HG03039 (cell line): ENCODE measurements around the gene TGM5.
"Not testable (repeated sequence)": the region's sequence is repeated elsewhere in the genome, so short reads cannot be mapped to it uniquely, and the experiment has no call there.

Experiments used
- ATAC-seq: cut with Tn5 transposase; IDR thresholded peaks from one replicate; pipeline ENCODE4 v1.9.1; 2021; ENCODE audit warnings: mild to moderate bottlenecking, moderate library complexity; ENCODE audit not compliant: unreplicated experiment

The TGM5 gene

DNA sequence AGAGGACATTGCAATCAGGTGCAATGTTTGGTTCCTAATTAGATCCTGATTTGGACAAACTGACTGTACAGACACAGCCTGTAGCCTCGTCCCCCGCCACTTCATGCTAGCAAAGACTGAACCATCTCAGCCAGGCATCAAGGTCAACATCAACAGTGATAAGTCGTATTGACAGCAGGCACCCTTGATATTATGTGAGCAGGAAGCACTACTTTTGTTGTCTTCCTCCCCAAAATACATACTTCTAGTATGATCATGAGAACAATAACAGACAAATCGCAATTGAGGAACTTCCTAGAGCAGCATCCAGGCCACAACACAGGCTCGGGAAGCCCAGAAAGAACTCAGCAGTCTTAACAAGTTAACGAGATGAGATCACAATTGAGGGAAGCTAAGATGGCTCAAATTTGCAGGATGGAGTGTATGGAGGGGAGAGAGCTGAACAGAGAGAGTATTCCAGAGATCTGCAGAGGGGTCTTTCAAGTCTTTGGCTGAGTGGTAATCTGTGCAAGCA, 20.4 kb downstream of the TGM5 start:
- no peak for ATAC-seq

DNA sequence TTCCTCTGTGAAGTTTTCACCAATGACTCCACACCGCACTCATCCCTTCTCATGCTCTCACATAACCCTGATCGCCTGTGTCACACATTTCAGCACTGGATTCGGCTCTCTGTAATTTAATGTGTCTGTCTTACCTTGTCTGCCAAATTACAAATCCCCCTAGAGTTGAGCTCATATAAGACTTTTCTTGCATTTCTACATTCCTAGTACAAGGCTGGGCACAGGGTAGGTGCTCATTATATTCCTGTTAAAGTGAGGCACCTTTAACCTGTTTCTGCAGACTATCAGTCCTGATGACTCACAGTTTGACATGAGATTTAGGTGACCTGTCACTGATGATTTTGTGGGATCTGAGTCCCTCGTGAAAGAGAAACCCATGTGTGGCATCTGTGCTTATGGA, 22.6 kb downstream of the TGM5 start:
- no peak for ATAC-seq

DNA sequence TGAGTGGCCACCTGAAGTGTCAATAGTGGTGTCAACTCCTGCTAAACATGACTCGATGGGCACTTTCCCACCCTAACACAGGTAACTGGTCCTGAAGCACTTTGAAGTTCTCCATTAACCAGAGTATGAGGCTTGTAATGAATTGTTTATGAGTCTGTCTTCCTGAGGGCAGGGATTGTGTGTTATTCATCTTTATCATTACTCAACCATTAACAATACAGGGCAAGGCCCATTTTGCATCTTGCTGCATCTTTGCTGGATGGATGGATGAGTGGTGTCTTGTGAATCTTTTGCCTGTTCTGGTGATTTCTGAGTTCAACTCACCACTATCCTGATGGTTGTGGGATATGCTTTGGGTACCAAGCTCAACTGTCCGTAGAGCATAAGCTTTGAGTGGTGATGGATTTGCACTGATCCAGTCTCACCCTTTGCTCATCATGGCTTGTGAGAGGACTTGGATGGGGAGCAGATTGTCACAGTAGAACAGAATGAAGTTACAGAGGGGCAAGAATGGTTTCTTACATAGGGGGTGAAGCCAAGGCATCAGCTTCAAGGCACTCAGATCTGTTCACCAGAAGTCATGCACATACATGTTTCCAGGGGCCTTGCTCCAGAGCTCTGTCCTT, 23.6 kb downstream of the TGM5 start:
- ATAC-seq = no peak

DNA sequence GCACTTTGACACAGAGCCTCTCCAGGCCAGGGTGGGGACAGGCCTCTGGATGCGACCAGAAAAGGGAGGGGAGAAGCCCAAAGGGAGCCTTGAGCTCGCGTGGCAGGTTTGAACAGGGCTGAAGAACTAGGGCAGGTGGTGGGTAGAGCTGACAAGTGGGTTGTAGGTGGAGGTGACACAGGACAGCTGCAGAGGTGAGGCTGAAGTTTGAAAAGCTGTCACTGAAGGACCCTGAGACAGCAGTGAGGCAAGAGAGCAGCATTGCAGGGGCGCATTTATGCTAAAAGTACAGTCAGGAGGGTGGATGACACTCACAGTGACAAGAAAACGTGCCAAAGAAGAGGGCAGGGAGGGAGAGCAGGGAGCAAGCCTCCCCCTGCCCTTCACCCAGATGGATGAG, 24.1 kb downstream of the TGM5 start:
- no peak for ATAC-seq

DNA sequence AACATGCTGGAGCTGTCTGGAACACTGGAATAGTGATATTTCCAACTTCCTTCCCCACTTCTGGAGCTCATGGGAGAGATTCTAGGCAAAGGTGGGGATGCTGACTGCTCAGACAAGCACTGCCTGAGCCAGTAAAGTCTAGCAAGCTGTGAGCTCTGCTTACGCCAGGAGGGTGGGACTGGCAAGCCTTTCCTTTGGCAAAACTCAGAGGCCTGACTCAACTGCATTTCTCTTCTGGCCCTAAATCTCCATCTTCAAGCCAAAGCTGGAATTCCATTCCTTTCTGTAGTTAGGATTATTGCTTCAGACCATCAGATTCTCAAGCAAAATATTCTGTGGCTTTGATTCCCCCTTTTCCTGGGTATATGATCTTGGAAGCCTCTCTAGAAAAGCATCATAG, 25.6 kb downstream of the TGM5 start:
- ATAC-seq = no peak

DNA sequence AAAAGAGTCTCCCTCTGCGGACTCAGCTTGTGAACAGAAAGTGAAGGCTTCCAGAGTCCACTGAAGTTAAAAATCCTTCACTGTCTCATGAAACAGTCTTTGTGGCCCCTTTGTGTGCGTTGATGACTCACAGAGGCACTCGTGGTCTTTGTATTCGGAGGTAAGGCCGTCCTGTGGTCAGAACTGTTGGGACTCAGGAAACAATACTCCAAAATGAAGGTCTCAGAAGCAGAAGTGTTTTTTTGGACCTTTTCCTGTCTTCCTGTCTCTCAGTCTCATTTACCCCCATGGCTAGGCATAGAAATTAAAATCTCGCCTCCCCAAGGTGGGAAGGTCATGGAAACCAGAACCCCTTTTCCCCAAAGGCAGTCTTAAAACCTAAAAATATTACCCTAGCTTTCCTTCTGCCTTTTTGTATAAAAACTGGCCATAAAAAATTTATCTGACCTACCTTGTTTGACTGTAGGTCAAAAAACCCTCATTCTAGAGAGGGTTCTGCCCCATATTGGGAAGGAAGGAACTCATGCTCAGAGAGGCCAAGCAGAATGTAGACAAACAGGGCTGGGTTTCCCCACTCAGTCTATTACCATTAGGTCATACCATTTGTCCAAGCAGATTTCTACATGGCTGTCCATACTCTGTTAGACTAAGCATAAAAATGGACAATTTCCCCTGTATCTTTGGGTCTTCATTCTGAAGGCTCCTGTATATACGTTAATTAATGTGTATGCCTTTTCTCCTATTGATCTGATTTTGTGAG, 26.8 kb downstream of the TGM5 start:
- no peak for ATAC-seq

DNA sequence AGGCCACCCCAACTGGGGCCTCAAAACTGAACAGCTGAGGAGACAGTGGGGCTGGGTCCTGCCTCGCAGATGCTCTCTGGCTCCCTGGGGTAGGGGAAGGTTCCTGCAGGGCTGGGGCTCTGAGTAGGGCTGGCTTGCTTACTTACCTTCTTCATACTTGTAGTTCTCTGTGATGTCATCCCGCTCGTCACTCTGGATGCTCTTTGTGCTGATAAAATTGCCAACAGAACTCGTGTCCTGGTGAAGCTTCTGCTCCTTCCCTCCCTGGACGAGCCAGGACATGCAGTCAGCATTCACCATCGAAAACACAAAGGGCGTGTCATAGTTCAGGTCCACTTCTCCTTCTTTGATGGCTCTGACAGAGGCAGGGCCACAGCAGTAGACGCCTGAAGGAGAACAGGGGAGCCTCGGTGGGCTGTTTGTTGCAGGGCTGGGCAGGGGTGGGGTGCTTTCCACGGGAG, 28.0 kb downstream of the TGM5 start:
- ATAC-seq = no peak

DNA sequence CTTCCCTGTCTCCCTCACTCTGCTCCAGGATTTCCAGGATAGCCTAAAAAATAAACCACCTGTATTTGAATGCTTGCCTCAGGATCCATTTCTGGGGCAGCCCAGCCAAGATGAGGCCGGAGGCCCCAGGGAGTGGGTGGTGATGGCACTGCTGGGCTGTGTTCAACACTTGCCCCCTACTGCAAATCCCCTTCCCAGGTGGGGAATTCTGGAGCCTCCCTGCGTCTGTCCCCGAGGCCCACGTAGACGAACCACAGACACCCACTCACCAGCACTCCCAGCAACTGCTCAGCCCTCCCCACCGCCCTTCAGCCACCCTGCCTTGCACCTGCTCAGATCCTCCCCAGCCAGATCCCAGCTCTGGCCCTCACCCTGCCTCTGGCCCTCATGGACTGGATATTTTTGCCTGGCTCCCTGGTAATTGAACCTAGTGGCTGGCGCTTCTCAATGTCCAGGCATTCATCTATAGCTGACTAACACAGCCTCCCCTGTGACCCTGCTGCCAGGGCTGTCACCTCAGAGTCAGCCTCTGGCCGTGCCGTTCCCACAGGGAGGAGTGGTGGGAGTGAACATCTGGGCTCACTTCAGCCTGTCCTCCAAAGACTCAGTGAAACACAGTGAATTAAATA, 28.8 kb downstream of the TGM5 start:
- no peak for ATAC-seq

DNA sequence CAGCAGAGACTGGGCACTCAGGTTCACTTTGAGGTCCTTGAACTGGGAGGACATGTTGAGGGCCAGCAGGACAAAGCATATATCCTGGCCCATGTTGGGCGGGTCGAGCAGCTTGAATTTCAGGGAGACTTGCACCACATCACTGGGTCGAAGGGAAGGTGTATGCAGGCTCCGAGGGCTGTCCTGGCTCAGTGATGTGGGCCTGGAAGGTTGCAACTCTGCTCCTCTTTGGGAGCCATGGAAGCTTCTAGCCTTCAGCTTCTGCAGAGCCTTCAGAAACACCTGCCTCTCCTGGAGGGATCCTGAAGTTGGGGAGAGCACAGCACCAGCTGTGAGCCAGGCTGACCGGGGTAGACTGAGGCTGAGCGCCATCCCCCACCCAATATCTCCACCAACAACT, 31.2 kb downstream of the TGM5 start:
- no peak for ATAC-seq

DNA sequence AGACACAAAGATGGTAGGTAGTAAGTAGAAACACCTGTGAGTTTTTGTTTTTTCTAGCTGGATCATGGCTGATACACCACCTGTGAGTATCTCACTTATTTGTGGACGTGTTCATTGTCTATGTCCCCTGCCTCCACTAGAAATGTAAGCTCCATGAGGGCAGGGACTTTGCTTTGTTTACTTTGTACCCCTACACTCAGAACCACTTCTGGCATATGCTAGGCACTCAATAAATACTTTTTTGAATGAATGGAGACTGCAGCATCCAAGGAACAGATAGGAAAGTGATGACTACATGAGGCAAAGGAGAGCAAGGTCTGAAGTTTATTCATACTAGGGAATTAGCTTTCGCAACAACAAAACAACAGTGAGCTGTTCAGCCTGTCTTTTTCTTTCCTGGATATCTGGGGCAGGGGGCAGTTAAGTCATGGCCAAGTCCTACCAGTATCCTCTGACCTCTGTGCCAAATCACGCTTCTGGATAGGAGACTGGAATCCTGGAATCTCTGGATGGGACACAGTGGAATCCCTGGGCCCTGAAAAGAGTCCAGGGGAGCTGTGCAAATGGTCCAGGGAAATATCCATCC, 34.3 kb downstream of the TGM5 start:
- no peak for ATAC-seq

DNA sequence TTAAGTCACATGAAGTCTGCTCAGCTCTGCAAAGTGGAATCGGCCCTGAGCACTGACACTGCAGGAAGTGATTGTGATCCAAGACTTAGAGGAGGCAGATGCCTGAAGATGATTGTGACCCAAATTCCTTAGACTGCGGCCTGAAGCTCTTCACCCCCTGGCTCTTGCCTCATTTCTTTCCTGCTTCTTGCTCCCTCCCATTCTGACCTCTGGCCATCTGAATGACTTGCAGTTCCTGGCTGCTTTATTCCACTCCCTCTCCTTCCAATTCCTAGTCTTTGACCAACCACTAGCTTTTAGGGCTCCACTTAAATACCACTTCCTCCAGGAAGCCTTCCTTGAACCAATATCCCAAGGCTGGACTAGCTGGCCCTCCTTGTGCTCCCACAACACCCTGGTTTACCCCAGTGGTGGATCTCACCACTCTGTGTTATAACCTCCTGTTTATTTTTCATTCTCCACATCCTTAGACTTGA, 36.0 kb downstream of the TGM5 start:
- ATAC-seq = no peak

DNA sequence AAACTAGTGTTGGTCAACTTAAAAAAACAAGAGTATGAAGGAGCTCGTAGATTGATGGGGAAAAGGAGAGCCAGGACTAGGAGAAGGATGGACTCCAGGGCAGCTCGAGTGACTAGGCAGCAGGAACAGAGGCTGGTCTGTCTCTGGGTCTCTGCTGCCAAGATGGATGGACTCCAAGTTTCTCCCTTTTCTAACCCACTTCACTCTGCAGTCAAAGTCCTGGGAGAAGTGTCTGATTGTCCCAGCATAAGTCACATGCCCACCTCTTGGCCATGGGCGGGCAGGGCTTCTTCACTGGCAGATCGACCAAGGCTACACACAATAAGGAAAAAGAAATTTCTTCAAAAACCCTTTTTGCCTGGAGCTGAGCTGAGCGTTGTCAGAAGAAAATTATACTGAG, 36.8 kb downstream of the TGM5 start:
- ATAC-seq = no peak

DNA sequence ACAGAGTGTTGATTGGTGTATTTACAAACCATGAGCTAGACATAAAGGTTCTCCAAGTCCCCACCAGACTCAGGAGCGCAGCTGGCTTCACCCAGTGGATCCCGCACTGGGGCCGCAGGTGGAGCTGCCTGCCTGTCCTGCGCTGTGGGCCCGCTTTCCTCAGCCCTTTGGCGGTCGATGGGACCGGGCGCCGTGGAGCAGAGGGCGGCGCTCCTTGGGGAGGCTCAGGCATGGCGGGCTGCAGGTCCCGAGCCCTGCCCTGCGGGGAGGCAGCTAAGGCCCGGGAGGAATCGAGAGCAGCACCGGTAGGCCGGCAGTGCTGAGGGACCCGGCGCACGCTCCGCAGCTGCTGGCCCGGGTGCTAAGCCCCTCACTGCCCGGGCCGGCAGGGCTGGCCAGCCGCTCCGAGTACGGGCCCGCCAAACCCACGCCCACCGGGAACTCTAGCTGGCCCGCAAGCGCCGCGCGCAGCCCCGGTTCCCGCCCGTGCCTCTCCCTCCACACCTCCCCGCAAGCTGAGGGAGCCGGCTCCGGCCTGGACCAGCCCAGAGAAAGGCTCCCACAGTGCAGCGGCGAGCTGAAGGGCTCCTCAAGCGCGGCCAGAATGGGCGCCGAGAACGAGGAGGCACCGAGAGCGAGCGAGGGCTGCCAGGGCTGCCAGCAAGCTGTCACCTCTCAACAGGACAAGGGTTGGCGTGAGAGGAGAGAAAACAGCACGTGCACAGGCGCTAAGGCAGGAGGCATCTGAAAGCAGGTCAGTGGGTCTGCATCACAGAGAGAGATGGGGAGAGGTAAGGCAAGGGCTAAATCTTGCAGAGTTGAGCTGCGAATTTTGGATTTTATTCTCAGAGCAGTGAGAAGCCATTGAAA, 40.1 kb downstream of the TGM5 start:
- no peak for ATAC-seq

DNA sequence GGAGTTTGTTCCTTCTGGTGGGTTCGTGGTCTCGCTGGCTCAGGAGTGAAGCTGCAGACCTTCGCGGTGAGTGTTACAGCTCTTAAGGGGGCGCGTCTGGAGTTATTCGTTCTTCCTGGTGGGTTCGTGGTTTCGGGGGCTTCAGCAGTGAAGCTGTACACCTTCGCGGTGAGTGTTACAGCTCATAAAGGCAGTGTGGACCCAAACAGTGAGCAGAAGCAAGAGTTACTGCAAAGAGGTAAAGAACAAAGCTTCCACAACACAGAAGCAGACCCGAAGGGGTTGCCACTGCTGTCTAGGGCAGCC, 40.8 kb downstream of the TGM5 start:
- ATAC-seq = not testable (repeated sequence)

DNA sequence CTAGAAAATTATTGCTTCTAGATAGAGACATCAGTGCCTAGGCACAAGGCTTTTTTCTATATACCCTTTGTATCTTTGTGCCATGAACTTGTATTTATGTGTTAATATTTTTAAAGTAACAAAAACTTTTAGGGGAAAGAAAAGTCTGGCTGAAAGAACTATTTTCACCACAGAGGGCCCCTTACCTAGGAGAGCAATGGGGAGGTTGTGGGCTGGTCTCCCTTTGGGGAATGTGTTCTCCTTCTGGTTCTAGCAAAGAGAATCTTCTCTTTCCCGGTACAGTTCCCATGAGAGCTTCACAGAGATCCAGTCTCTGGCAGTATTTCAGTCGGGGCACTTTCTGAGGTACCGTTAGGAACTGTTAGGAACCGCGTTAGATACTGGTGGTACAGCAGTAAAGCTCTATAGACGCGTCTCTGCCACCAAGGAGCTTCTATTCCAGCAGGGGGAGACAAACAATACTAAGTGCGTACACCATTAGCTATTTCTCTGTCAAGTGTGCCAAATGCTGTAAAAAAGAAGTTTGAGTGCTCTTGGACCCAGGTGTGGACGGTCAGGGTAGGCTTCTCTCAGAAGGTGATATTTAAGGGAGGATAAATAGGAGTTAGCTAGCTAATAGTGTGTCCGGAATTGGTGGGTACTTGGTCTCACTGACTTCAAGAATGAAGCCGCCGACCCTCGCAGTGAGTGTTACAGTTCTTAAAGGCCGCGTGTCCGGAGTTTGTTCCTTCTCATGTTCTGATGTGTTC, 41.4 kb downstream of the TGM5 start:
- no peak for ATAC-seq

DNA sequence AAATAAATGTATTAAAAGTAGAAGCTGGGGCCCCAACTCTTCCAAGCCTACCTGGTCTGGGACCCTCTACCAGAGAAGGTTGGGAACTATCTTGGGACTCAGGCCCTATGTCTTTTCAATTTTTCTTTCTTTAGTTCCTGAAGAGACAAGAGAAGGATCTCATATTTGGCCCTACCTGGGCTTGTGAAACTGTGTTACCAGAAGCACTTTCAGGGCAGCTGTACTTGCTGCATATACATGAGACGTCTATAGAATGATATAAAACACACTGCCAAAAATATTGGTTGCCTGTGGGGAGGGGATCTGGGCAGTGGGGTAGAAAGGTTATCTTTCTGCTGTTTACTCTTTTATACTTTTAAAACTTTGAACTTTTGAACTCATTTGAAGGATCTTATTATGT, 45.3 kb downstream of the TGM5 start:
- ATAC-seq = no peak

DNA sequence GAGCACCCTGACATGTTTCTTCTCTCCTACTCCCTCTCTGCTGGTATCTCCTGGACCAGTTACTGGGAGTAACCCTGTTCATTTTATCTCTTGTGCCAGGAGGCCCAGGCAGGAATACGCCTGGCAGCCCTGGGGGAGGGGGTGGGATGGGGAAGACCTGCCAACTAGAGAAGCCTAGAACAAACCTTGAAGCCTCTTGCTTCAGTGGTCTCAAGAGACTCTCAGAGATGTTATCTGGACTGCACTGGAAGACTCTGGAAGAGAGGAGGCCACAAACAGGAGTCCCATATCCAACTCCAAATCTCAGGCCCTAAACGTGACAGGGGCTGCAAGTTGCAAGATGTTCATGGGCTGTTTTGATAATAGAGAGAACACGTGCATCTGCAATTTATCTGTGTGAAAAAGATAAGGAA, 45.7 kb downstream of the TGM5 start, which contains the start of gene EPB42:
Gene EPB42 (minus strand): TSS at position 28 of the 413 bp plus-strand sequence. CDS start 193 bp downstream, outside the sequence.
- no peak for ATAC-seq

DNA sequence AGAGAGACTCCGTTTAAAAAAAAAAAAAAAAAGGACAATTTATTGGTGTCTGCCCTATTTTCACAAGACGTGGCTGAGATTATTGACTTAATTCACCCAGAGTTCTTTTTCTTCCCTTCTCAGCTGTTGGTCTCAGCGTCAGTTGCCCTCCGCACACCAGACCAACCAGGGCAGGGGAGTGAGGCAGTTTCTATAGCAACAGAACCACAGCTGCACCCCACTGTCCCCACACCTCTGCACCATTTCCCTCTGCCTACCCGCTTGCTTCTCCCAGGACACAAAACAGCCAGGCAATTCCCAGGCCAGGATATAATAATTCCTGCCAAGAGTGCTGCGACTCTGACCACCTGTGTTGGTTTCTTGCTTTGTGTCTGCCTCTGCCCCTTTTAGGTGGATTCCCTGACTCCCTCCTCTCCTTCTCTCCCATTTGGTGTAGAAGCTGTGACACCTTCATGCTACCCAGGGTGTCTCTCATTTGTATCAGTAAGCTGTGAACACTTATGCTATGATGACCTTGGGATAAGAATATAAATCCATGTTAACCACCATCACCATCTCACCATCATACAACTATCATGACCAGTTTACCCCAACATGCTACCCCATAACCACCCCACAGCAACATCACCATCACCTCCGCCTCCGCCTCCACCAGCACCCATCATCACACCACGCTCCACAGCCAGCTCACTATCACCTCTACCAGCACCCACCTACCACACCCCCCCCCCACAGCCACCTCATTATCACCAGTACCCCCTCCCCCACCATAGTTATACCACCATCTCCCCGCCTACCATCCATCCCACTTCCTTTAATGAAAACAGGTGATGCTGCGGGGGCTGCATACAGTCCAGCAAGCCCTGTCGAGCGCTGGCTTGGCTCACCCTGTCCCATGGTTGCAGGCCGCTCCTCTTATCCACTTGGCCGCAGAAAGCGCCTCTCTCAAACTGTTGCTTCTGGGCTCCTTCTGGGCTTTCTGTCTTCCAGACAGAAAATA, 46.5 kb downstream of the TGM5 start:
- no peak for ATAC-seq
